HG03039 (cell line): Measurements from ENCODE around the gene ENTPD2.

Source experiments
- ATAC-seq: cut with Tn5 transposase; IDR thresholded peaks from one replicate; pipeline ENCODE4 v1.9.1; 2021; ENCODE audit warnings: mild to moderate bottlenecking, moderate library complexity; ENCODE audit not compliant: unreplicated experiment

Gene ENTPD2

DNA sequence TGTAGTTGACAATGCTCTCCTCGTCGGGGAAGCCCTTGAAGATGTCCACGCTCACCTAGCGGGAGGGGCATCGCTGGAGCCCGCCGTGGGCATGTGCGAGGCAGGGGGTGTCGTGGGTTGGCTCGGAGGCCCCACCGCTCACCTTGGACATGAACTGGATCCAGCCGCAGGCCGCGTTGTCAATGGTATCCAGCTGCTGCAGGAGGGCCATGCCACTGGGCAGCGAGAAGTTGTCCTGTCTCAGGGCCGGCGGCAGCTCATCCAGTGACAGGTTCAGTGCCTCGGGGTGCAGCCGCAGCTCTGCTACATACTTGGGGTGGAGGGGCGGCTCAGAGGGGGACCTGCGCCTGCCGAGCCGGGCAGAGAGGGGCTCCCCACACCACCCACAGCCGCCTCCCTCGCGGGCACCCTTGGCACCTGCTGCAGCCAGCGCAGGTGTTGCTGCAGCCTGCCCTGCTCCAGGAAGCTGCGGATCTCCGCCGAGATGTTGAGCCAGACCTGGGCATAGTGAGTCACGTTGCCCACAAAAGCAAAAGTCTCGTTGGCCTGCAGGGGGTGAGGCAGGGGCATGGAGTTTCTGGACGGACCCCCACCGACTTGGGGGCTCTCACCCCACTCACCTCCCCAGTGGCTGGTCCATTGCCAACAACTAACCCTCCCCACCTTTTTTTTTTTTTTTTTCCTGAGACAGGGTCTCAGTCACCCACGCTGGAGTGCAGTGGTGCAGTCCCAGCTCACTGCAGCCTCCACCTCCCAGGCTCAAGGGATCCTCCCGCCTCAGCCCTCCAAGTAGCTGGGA is 34.9 kb downstream of the ENTPD2 start:
- ATAC-seq: no peak

- ATAC-seq: no peak
Measured at GRCh38 chr9:137017791-137018497, 35.9 kb downstream of the ENTPD2 start.

- ATAC-seq: no peak
Measured at GRCh38 chr9:137017071-137017470, 36.8 kb downstream of the ENTPD2 start.

DNA sequence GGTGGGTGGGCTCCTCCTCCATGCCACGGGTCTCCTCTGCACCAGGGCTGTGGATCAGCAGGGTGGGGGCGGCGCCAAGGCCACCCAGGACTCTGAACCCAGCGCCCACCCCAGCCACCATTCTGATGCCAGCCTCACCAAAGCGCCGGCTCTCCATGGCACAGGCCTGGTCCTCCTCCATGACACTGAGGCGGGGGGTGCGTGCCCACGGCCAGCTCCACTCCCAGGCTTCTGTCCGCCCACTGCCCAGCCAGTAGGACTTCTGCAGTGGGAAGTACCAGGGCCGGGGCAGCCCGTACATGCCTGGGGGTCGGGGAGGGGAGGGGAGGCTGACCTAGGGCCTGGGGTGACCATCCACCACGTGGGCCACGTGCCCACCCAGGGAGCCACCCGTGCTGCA is 37.4 kb downstream of the ENTPD2 start:
- ATAC-seq: no peak

GRCh38 chr9:137015976-137016375 is 37.9 kb downstream of the ENTPD2 start:
- no peak for ATAC-seq

DNA sequence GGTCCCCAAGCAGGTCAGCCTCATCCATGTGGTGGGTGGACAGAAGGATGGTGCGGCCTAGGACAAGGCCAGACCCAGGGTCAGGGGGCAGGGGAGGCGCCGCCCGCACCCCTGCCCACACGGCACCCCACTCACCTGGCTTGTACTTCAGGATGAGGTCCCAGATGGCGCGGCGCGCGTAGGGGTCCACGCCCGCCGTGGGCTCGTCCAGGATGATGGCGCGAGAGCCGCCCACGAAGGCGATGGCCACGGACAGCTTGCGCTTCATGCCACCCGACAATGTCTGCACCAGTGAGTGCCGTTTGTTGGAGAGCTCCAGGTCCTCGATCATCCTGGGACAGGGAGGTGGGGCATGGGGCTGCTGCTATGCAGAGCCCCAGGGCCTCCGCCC is 38.3 kb downstream of the ENTPD2 start:
- ATAC-seq: no peak

DNA sequence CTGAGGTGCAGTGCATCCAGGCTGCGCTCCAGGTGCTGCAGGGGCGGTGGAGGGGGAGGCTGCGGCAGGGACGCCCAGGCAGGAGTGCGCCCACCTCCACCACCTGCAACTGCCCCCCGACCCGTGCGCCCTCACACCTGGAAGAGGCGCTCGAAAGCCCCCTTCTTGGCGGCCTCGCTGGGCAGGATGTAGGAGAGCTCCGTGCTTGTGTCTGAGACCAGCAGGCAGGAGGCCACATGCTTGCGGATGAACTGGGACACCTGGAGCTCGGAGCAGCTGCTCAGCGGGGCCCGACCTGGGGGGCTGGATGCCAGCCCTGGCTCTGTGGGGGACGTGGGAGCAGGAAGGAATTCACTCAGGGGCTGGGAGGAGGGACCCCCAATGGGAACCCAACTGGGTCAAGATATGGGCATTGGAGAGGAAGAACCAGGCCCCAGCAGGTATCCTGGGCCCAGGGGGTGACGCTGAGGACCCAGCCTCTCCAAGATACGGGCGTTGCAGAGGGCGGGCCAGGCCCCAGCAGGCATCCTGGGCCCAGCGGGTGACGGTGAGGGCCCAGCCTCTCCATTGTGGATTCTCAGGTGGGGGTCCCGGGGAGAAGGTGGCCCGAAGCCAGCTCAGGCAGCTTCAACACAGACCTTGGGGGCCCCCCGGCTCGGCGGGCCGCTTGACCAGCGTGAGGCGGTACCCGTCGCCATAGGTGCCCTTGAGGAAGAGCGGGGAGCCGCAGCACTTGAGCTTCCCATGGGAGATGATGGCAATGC is 38.9 kb downstream of the ENTPD2 start:
- ATAC-seq: no peak

DNA sequence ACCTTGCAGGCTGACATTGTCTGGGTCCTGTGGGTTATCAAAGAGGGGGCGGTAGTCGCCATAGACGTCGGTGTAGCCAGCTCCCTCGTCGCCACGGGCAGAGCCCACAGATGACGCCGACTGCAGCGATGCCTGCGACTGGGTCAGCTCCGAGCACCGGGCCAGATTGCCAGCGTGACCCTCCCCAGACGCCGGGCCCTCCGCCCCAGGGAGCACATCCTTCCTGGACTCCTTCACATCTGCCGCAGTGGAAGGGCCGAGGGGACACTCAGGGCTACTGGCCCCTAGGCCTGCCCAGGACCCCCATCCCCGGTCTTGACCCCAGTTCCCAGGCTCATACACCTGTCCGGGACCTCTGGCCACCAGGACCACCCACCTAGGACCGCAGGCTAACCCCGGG is 39.7 kb downstream of the ENTPD2 start:
- ATAC-seq: no peak

DNA sequence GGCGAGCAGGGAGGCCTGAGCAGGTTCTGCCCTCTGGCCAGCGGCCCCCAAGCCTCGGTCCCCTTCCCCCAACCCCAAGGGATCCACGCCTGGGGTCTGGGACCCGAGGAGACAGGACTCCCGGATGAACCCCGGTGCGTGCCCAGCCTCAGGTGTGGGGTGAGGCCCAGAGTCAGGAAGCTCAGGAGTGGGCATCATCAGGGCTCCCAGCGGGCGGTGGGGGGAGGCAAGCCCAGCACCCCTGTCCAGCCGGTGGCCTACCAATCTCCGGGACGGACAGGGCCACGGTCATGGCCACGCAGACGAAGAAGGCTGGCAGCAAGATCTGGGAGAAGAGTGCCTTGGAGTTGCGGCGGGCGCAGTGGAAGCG is 40.3 kb downstream of the ENTPD2 start:
- ATAC-seq: no peak

GRCh38 chr9:137012694-137013570 is 40.9 kb downstream of the ENTPD2 start:
- no peak for ATAC-seq

DNA sequence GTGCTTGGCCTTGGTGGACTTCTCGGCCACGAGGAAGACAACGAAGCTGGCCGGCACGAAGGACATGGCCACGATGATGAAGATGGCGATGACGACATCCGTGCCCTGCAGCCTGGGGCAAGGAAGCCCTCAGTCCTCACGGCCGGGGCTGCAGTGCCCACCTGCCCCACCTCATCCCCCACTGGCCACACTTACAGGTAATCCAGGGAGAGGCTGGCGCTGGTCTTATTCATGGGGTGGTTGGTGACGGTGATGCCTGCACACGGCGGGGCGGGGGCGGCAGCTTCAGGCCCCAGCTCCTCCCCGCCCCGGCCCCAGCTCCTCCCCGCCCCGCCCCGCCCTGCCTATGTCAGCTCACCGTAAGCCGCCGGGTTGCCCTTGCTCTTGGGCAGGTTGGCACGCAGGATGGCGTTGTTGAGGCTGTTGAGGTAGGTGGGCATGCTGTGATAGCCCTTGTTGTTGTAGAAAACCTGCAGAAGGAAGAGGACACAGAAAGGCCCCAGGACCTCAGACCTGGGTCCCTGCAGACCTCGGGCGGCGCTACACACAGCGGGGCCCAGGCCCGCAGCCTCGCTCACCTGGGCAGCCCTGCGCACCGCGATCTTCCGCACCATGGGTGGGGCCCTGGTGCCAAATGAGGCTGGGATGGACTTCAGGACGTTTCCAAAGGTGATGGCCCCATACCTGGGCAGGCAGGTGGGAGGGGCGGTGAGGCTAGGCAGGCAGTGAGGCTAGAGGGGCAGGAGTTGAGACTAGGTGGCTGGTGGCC is 41.8 kb downstream of the ENTPD2 start:
- ATAC-seq: no peak

GRCh38 chr9:137011156-137011555 is 42.7 kb downstream of the ENTPD2 start:
- ATAC-seq: no peak

- no peak for ATAC-seq
Measured at GRCh38 chr9:137009938-137010732, 43.7 kb downstream of the ENTPD2 start.

DNA sequence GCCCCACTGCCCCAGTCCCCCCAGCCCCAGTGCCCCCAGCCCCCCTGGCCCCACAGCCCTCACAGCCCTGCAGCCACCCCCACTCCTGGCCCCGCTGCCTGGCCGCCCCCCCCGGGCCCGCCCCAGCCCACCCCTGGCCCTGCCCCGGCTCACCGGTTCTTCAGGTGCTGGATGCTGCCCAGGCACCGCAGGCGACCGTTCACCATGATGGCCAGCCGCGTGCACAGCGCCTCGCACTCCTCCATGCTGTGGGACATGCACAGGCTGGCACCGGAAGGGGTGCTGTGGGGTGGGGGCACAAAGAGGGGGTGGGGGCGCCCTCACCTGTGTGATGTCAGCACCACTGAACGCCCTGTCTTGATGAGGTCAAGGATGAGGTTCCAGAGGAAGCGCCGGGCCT is 44.6 kb downstream of the ENTPD2 start:
- no peak for ATAC-seq

DNA sequence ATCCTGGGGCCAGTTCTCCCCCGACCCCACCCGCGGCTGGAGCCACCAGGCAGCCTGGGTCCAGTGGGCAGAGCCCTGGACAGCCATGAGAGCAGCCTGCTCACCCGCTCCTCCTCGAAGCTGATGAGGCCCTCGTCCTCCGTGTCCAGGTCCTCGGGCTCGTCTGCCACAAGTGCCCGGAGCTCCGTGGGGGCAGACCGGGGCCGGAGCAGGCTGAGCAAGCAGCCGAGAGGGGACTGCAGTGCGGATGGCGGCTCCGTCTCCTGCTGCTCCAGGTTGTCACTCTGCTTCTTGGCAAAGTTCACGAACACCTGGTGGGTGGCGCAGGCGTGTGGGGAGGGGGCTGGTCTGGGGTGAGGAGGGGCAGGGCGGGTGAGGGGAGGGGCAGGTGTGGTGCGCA is 45.5 kb downstream of the ENTPD2 start:
- no peak for ATAC-seq

DNA sequence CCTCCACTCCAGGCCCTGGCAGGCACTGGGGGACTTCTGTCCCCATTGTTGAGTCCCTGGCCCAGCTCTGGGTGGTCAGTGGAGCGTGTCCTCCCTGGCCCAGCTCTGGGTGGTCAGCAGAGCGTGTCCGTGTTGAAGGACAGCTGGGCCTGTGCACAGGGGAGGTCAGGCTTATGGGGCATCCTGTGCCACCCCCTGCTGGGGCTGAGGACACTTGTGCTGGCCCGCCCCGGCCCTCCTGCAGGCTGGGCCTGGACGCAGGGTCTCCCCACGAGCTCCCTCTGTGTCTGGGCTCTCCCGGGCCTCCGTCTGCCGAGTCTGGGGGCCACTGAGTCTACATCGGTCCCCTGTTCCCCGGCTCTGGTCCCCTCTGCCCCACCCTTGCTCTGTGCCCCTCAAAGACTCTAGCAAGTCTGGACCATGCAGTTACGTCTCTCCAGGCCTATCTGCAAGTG is 46.0 kb downstream of the ENTPD2 start:
- ATAC-seq: no peak

DNA sequence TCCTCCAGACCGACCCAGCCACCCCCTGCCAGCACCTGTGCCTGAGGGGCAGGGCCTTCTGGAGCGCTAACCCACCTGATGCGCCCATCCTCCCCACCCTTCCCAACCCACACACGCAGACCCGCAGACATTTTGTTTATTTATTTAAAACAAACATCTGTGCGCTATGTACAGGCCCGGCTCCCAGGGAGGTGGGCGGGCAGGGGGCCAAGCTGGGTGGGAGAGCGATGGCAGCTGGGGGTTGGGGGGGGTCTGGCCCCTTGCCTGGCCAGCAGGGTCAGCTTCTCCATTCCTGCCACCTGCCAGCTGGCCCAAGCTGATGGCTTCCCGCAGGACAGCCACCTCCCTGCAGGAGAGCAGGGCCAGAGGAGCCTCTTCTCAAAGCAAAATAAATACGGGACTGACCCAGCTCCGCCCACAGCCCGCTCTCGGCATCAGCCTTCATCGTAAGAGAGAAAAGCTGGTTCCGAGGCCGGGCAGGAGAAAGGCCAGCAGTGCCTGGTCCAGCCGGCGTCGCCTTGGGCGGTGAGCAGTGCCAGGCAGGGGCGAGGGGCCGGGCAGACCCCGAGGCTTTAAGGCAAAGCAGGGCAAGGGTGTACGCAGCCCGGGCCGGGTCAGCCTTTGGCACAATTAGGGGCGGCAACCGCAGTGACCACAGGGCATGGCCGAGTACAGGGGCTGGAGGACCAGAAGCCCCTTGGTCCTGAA is 46.6 kb downstream of the ENTPD2 start:
- no peak for ATAC-seq

GRCh38 chr9:137006116-137007003 is 47.5 kb downstream of the ENTPD2 start:
- no peak for ATAC-seq
